ENCODE results near the gene FCMR.

DNA sequence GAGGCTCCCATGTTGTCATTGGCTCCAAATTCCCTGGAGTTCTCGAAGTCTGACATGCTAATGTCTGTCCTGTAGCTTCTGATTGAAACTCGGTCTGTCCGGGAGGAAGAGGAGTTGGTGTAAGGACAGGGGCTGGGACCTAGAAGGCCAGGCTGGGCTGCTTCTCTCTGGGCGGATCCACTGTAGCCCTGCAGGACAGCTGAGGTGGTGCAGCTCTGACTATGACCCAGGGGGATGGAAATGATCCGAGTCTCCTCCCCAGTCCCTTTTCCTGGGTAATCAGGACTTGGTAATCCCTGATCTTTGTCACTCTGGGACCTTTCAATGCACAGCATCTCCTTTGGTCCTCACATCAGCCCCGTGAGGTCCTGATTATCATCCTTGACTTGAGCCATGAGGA lies 10.0 kb upstream of the FCMR start:
- TF ChIP-seq EZH2 (IDR thresholded peaks at IDR 0.05; ENCODE audit: insufficient read depth, poor library complexity, severe bottlenecking): no peak
- no peak for TF ChIP-seq EZH2phosphoT487 (IDR thresholded peaks at IDR 0.05; ENCODE audit: insufficient read depth, low read depth)
